OCI-M2 (cell line): ENCODE measurements around the gene HLA-A.

Experiments used
- DNase-seq: peaks from one replicate; lab custom pipeline; 2025; ENCODE audit not compliant: unreplicated experiment; lab: John Stamatoyannopoulos, UW

The HLA-A gene

DNA sequence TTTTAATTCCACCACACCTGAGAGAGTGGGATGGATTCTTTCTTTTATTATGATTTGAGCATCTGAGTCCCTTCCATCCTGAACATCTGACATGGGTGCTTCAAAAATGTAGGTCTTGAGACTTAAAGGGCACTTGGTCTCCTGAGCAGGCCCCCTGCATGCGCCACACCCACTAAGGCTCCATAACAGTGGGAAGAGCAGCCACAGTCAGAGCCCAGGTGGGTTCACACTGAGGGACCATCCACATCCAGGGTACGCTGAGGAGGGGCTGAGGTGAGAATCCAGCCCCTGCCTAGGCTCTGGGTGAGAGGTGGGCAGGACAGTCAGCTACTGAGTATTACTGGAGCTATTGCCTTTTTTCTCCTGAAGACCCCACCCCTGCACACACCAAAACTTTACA lies 42.7 kb downstream of the HLA-A start:
- no peak for DNase-seq

DNA sequence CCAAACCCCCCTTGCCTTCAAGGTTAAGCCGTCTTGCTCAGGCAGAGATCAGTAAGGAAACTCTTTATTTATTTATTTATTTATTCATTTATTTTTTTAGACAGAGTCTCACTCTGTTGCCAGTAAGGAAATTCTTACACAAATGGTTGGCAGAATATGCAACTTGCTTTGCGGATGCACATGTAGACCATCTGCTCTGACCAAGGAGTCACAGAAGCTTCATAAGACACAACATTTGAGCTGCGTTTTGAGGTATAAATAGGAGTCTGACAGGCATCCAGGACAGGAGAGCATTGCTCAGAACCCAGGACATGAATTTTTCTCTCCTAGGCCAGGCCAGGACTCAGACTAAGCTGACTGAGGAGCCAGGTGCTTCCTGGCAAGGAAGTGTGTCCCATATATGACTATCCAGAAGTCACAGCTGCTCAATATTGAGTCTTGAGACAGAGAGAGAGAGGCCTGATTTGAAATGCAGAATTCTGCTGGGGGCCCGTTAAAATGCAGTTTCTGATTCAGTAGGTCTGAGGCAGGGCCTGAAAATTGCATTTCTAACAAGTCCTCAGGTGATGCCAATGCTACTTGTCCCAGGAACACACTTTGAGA lies 43.9 kb downstream of the HLA-A start:
- DNase-seq: no peak

DNA sequence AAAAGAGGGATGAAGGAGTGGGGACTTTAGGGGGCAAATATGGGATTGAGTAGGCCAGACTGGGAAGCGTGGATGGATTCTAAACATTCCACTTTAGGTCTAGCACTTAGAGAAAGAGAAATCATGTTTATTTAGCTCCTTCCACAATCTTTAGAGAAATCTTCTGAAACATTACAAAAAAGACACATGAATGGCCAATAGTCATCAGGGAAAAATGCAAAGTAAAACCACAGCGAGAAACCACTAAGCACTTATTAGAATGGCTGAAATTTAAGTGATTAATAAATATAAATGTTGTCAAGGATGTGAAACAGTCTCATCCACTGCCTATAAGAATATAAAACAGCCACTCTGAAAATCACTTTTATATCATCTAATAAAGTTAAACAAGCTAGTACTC lies 46.9 kb downstream of the HLA-A start:
- DNase-seq: no peak

DNA sequence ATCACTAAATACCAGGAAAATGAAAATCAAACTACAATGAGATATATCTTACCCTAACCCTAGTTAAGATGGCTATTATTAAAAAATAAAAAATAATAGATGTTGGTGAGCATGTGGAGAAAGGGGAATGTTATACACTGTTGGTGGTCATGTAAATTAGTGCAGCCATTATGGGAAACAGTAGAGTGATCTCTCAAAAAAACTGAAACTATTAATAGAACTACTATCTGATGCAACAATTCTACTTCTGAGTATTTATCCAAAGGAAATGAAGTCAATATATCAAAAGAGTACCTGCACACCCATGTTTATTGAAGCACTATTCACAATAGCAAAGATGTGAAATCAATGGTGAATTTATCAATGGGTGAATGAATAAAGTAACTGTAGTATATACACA lies 48.6 kb downstream of the HLA-A start:
- DNase-seq: no peak

DNA sequence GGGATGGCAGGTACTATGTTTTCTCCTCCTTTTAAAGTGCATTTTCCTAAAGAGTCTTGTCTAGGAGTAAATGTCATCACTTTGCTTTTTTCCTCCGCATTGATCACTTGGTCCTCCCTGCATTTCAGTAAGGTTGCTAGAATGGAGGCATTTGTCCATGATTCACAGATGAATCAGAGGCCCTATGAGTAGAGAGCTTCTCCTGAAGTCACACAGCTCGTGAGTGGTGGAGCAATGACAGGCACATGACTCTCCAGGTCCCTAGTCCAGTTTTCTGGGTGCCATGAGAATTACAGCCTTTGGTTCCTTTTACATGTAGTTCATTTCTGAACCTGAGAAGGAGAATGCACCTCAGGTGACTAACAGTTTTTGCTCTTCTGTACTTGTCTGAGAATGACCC lies 50.5 kb downstream of the HLA-A start:
- DNase-seq: no peak

DNA sequence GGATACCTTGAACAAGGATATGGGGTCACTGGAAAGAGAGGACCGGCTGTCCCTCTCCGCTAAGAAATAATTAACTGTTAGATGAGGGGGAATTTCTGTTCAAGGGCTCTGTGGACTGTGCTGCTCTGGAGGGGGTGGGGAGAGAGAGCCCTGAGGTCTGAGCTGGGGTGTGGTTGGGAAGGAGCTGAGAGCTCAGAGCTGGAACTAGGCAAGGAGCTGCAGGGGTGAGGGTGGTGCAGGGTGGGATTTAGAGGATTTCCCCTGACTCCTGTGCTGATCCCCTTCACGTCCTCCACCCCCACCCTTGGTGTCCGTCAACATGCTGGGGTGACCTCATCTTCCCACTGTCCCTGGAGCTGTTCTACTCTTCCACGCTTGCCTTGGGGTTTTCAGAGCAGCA lies 52.5 kb downstream of the HLA-A start:
- DNase-seq: no peak

DNA sequence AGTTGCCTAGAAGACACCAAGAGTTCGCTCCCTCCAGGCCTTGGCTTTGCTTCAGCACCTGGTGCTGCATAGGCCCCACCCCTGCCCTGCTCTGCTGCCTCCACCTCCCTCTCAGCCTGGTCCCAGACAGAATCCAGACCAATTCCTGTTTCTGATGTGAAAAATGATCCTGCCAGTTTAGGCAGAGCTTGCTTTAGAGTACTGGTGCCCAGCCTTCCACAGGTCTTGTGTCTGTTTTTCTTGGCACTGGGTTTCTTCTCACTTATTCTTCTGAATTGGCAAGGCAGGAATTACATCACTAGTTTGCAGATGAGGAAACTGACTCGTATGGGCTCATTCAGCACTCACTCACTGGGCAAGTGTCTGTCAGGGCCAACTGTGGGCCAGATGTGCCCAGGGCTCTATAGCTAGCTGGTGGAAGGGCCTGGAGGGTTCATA lies 53.0 kb downstream of the HLA-A start:
- DNase-seq: no peak
